Subcutaneous adipose tissue (tissue), 4 donors: Measurements from ENCODE around the gene CSAD. TPM values are rescaled to one million over a fixed set of nuclear protein-coding genes. Genes with fewer than 3 reads are reported as not detected.

ENCODE experiments used
- CTCF ChIP-seq: fragments of 450-650 bp; IDR thresholded peaks from one replicate; pipeline ENCODE4 v1.5.1; 2016; ENCODE audit warnings: low read depth, mild to moderate bottlenecking, control low read depth, antibody characterized with exemption, moderate library complexity
- total RNA-seq, 4 donors: library from RNA; depleted of rRNA; stranded (reverse); fragments of >200 nt; gene quantifications; one replicate each; pipeline ENCODE4 v1.1.0, GENCODE V29; 2016

Gene CSAD
- total RNA-seq, 4 donors from 2014 or later, result 63.7 to 215 (median 101) TPM

GRCh38 chr12:53201639-53202038, 20.9 kb upstream of the CSAD start:
- no peak for TF ChIP-seq CTCF

- TF ChIP-seq CTCF, result no peak
Measured at GRCh38 chr12:53201177-53201541, 20.4 kb upstream of the CSAD start.

- no peak for TF ChIP-seq CTCF
Measured at GRCh38 chr12:53200458-53201176, 19.9 kb upstream of the CSAD start.

- TF ChIP-seq CTCF, result no peak
Measured at GRCh38 chr12:53200107-53200457, 19.4 kb upstream of the CSAD start.

GRCh38 chr12:53199700-53200099, 19.0 kb upstream of the CSAD start:
- TF ChIP-seq CTCF, result no peak

- no peak for TF ChIP-seq CTCF
Measured at GRCh38 chr12:53198486-53199110, 17.9 kb upstream of the CSAD start.

GRCh38 chr12:53197011-53197640, 16.4 kb upstream of the CSAD start:
- no peak for TF ChIP-seq CTCF
